Measurements from ENCODE around the gene TMEM253.

Gene TMEM253

GRCh38 chr14:21105095-21105494, 4.2 kb downstream of the TMEM253 start:
- DNase-seq (ENCODE audit: low spot score) = no peak

GRCh38 chr14:21106176-21106497, 5.3 kb downstream of the TMEM253 start:
- no peak for DNase-seq (ENCODE audit: low spot score)

GRCh38 chr14:21106498-21107282, 5.8 kb downstream of the TMEM253 start:
- peak; percentile 79 for DNase-seq (ENCODE audit: low spot score)

GRCh38 chr14:21107283-21107800, 6.5 kb downstream of the TMEM253 start:
- no peak for DNase-seq (ENCODE audit: low spot score)

GRCh38 chr14:21108791-21109190, 7.9 kb downstream of the TMEM253 start:
- DNase-seq (ENCODE audit: low spot score) = no peak

- no peak for DNase-seq (ENCODE audit: low spot score)
These were observed 8.7 kb downstream of the TMEM253 start for GRCh38 chr14:21109377-21110138.

- DNase-seq (ENCODE audit: low spot score) = no peak
These were observed 11.4 kb downstream of the TMEM253 start for GRCh38 chr14:21112255-21112654.

- DNase-seq (ENCODE audit: low spot score) = no peak
These were observed 12.5 kb downstream of the TMEM253 start for GRCh38 chr14:21113369-21113768.

GRCh38 chr14:21118933-21119332, 18.1 kb downstream of the TMEM253 start:
- DNase-seq (ENCODE audit: low spot score) = no peak

GRCh38 chr14:21120686-21121085, 19.8 kb downstream of the TMEM253 start:
- no peak for DNase-seq (ENCODE audit: low spot score)

- no peak for DNase-seq (ENCODE audit: low spot score)
These were observed 20.3 kb downstream of the TMEM253 start for GRCh38 chr14:21121122-21121521.

- no peak for DNase-seq (ENCODE audit: low spot score)
These were observed 22.6 kb downstream of the TMEM253 start for GRCh38 chr14:21123429-21123828.

- no peak for DNase-seq (ENCODE audit: low spot score)
These were observed 33.0 kb downstream of the TMEM253 start for GRCh38 chr14:21133901-21134300.

GRCh38 chr14:21136024-21136423, 35.2 kb downstream of the TMEM253 start:
- DNase-seq (ENCODE audit: low spot score) = peak; percentile 14

GRCh38 chr14:21142357-21142756, 41.5 kb downstream of the TMEM253 start:
- DNase-seq (ENCODE audit: low spot score) = no peak

GRCh38 chr14:21145437-21145836, 44.6 kb downstream of the TMEM253 start:
- no peak for DNase-seq (ENCODE audit: low spot score)

- no peak for DNase-seq (ENCODE audit: low spot score)
These were observed 48.9 kb downstream of the TMEM253 start for GRCh38 chr14:21149641-21150367.
